ENCODE measurements around the gene PF4V1.

Gene PF4V1

DNA sequence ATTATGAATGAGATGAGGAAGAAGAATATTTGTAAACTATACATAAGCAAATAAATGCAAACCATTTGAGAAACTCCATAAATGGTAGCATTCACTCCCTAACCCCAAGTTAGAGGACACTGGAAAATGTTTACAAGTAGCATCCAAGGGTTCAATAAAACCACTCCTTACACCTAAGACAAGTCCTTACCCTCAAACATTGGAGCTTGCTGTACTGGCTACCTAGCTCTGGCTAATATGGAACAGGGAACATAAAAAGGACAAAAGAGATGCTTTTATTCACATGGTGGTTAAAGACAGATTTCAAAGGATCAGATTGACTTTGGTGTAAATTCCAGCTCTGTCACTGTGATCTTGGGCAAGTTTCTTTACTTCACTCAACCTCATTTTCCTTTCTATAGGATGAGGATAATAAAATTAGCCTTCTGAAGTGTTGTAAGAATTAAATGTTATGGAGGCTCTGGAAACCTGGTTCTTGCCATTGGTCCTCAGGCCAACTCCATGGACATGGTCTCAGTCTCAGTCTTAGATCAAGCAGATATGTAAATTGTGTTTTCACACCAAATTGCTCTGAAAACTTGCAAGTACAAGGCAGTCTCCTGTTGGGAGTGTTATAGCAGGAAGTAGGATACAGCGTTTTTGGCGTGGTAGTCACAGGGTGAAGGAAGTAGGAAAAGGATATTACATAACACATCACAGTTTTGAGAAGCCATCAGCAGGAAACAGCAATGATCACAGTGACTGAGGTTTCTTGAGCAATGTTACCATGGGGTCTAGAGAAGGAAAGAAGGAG lies 19.4 kb downstream of the PF4V1 start:
- TF ChIP-seq, protein P1, sequence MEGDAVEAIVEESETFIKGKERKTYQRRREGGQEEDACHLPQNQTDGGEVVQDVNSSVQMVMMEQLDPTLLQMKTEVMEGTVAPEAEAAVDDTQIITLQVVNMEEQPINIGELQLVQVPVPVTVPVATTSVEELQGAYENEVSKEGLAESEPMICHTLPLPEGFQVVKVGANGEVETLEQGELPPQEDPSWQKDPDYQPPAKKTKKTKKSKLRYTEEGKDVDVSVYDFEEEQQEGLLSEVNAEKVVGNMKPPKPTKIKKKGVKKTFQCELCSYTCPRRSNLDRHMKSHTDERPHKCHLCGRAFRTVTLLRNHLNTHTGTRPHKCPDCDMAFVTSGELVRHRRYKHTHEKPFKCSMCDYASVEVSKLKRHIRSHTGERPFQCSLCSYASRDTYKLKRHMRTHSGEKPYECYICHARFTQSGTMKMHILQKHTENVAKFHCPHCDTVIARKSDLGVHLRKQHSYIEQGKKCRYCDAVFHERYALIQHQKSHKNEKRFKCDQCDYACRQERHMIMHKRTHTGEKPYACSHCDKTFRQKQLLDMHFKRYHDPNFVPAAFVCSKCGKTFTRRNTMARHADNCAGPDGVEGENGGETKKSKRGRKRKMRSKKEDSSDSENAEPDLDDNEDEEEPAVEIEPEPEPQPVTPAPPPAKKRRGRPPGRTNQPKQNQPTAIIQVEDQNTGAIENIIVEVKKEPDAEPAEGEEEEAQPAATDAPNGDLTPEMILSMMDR (IDR thresholded peaks at IDR 0.05; ENCODE audit: low read depth, low read length) = no peak
- peak; percentile 59 to 95 for DNase-seq (ENCODE audit: low read depth in 2 of 2)
- H3K4me3 ChIP-seq (replicated peaks in 1 of 2; ENCODE audit: low read depth in 2 of 2, low read length in 2 of 2) = peak overlapping the region in 1 of 2 donors; percentile 71

DNA sequence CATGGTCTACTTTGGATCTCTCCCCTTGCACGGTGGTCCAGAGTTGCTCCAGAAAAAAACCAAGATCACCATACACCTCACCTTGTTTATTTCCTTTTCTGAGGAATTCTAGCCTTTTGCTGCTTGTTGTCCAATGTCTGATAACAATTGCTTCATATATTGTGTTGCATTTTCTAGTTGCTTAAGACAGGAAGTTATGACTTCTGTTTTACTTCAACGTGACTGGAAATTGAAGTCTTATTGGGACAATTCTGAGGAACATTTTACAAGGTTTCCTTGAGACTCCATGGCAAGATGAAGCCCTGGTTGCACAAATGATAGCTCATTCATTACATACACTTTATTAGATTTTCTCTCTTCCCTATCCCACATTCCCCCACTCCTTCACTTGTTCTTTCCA lies 21.3 kb downstream of the PF4V1 start:
- DNase-seq (ENCODE audit: low read depth in 2 of 2) = peak in 1 of 2 donors; percentile 60
- TF ChIP-seq, protein P1 (IDR thresholded peaks at IDR 0.05; ENCODE audit: low read depth, low read length) = no peak
- no peak overlapping the region for H3K4me3 ChIP-seq (replicated peaks in 1 of 2; ENCODE audit: low read depth in 2 of 2, low read length in 2 of 2)

DNA sequence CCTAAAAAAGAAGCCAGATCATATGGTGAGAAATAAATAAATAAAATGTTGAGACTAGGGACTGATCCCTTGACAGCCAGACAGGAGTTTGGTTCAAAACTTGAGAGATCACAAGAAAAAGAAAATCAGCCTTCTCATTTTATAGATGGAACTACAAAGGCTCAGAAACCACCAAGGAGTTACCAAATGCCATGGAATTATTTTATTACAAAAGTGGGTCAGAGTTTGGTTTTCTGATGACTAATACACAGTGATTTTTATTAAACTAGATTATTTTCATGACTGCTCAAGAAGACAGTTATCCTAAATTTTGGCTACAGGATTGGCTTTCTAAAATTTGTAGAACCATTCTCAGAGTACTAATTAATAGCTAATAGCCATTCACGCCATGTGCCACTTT lies 22.3 kb downstream of the PF4V1 start:
- TF ChIP-seq, protein P1 (IDR thresholded peaks at IDR 0.05; ENCODE audit: low read depth, low read length) = no peak
- peak in 1 of 2 donors; percentile 63 for DNase-seq (ENCODE audit: low read depth in 2 of 2)
- no peak overlapping the region for H3K4me3 ChIP-seq (replicated peaks in 1 of 2; ENCODE audit: low read depth in 2 of 2, low read length in 2 of 2)

DNA sequence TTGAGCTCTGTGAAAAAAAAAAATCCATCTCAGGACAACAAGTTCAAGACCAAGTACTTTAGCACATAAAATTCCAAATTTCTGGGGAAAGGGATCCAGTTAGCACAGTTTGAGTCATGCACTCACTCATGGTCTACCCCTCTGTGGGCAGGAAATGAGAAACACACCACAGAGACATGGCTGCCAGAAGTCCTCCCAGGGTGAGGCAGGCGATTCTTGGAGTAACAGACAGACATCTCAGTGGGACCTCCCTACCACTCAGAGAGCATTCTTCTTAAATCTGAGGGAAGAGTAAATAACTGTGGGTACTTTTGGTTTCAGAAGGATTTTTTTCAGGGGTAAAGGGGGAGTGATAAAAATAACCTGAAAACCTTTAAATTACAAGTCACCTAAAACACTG lies 30.2 kb downstream of the PF4V1 start:
- H3K4me3 ChIP-seq (replicated peaks in 1 of 2; ENCODE audit: low read depth in 2 of 2, low read length in 2 of 2) = no peak overlapping the region
- peak; percentile 41 to 92 for DNase-seq (ENCODE audit: low read depth in 2 of 2)
- TF ChIP-seq, protein P1 (IDR thresholded peaks at IDR 0.05; ENCODE audit: low read depth, low read length) = no peak

DNA sequence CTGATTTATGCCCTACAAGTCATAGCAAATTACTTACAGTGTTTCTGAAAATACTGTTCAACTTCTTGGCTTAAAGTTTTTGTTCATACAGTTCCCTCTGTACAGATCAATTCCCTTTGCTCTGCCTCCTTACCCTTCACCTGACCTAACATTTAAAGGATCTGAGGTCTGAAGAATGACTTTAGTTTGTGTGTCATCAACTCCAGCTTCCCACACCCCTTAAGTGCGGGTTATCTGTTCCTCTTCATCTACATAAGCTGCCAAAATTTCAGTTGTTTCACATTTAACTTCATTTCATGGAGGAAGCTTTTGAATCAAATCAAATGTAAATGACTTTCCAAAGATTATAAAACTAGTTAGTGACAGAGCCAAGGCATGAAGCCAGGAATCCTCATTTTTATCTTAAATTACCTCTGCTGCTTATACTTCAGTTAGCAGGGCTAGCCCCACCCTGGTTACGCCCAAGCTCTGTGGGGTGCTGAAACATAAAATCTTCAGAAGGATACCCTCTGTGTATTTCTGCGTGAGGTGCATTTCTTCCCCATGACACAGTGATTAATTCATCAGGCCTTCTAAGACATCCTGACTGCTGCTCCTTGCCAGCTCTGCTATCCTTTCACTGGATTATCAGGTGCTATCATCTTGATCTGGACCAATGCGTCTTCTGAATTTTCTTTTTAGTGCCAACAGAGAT lies 32.6 kb downstream of the PF4V1 start:
- peak; percentile 35 to 88 for DNase-seq (ENCODE audit: low read depth in 2 of 2)
- H3K4me3 ChIP-seq (replicated peaks in 1 of 2; ENCODE audit: low read depth in 2 of 2, low read length in 2 of 2) = no peak overlapping the region
- TF ChIP-seq, protein P1 (IDR thresholded peaks at IDR 0.05; ENCODE audit: low read depth, low read length) = no peak

DNA sequence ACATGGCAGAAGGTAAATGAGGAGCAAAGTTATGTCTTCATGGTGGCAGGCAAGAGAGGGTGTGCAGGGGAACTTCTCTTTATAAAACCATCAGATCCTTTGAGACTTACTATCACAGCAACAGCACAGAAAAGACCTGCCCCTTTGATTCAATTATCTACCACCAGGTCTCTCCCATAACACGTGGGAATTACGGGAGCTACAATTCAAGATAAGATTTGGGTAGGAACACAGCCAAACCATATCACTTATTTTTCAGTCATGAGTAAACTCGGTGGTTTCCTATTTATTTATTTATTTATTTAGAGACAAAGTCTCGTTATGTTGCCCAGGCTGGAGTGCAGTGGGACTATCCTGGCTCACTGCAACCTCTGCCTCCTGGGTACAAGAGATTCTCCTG lies 38.2 kb downstream of the PF4V1 start:
- TF ChIP-seq, protein P1 (IDR thresholded peaks at IDR 0.05; ENCODE audit: low read depth, low read length) = no peak
- no peak overlapping the region for H3K4me3 ChIP-seq (replicated peaks in 1 of 2; ENCODE audit: low read depth in 2 of 2, low read length in 2 of 2)
- peak in 1 of 2 donors; percentile 58 for DNase-seq (ENCODE audit: low read depth in 2 of 2)

Measured in cardiac fibroblast (primary cell).